Astrocyte of the spinal cord (primary cell): Measurements from ENCODE around the gene NACC2.

Source experiments
- DNase-seq: peaks from one replicate; pipeline ENCODE4 v3.0.0; 2011; ENCODE audit warnings: low read depth, low spot score
- H3K4me3 ChIP-seq: 2 replicates; pipeline ENCODE4 v1.5.1; 2011; ENCODE audit warnings: low read depth, mild to moderate bottlenecking, low read length, moderate library complexity
- CTCF ChIP-seq: IDR thresholded peaks from 2 replicates; pipeline ENCODE4 v1.5.1; 2012; ENCODE audit warnings: low read depth, mild to moderate bottlenecking, low read length, inconsistent platforms
- in situ Hi-C: cut with HindIII; loops from 2 replicates; pipeline ENCODE4 v1.10.0; 2017; ENCODE audit warnings: low sequenced_read_pairs

NACC2 gene

GRCh38 chr9:135995816-135996215, 99.3 kb downstream of the NACC2 start:
- in situ Hi-C loops, result no loop called here
- no peak overlapping the region for H3K4me3 ChIP-seq
- DNase-seq, result no peak
- no peak for TF ChIP-seq CTCF

GRCh38 chr9:135994501-135995192, 100.4 kb downstream of the NACC2 start:
- in situ Hi-C loops, result no loop called here
- TF ChIP-seq CTCF, result no peak
- no peak for DNase-seq
- no peak overlapping the region for H3K4me3 ChIP-seq

GRCh38 chr9:135993765-135994500, 101.2 kb downstream of the NACC2 start:
- no peak for TF ChIP-seq CTCF
- in situ Hi-C loops, result no loop called here
- DNase-seq, result no peak
- no peak overlapping the region for H3K4me3 ChIP-seq

GRCh38 chr9:135993409-135993742, 101.7 kb downstream of the NACC2 start:
- in situ Hi-C loops, result no loop called here
- no peak overlapping the region for H3K4me3 ChIP-seq
- DNase-seq, result no peak
- no peak for TF ChIP-seq CTCF

- TF ChIP-seq CTCF, result no peak
- in situ Hi-C loops, result no loop called here
- no peak overlapping the region for H3K4me3 ChIP-seq
- DNase-seq, result peak; percentile 91
Observed at GRCh38 chr9:135992486-135993408, 102.3 kb downstream of the NACC2 start.

GRCh38 chr9:135991771-135992170, 103.3 kb downstream of the NACC2 start:
- TF ChIP-seq CTCF, result no peak
- no peak for DNase-seq
- H3K4me3 ChIP-seq, result no peak overlapping the region
- in situ Hi-C loops, result no loop called here
